Neuronal stem cell (in vitro differentiated cells): ENCODE measurements around the gene ETS1.

ENCODE experiments used
- DNase-seq: peaks from one replicate; pipeline ENCODE4 v3.0.0-alpha.2; 2013; ENCODE audit warnings: low spot score
- H2AFZ ChIP-seq: one replicate; pipeline ENCODE4 v1.6.1; 2013; ENCODE audit warnings: mild to moderate bottlenecking, low read length, inconsistent platforms
- H2AK5ac ChIP-seq: 2 replicates; pipeline ENCODE4 v1.6.1; 2013; ENCODE audit warnings: low read depth, mild to moderate bottlenecking, inconsistent platforms, low read length, moderate library complexity, mixed read lengths
- H2BK120ac ChIP-seq: 2 replicates; pipeline ENCODE4 v1.6.1; 2013; ENCODE audit warnings: low read depth, mild to moderate bottlenecking, inconsistent platforms, low read length, moderate library complexity, mixed read lengths
- H2BK12ac ChIP-seq: one replicate; pipeline ENCODE4 v1.6.1; 2013; ENCODE audit warnings: low read length, inconsistent platforms
- H2BK15ac ChIP-seq: 2 replicates; pipeline ENCODE4 v1.6.1; 2013; ENCODE audit warnings: mild to moderate bottlenecking, low read length, inconsistent platforms, mixed read lengths
- H2BK5ac ChIP-seq: one replicate; pipeline ENCODE4 v1.6.1; 2013; ENCODE audit warnings: inconsistent platforms, mild to moderate bottlenecking, low read length, moderate library complexity
- H3K14ac ChIP-seq: one replicate; pipeline ENCODE4 v1.6.1; 2013; ENCODE audit warnings: low read length, inconsistent platforms
- H3K18ac ChIP-seq: 2 replicates; pipeline ENCODE4 v1.6.1; 2013; ENCODE audit warnings: low read length, inconsistent platforms
- H3K23ac ChIP-seq: 2 replicates; pipeline ENCODE4 v1.6.1; 2013; ENCODE audit warnings: low read depth, mild to moderate bottlenecking, mixed read lengths, low read length, inconsistent platforms; ENCODE audit not compliant: poor library complexity
- H3K27ac ChIP-seq: replicated peaks from 3 replicates; pipeline ENCODE4 v1.5.1; 2013; ENCODE audit warnings: low read length, inconsistent platforms
- H3K27me3 ChIP-seq, 3 experiments: 2 replicates each; pipeline ENCODE4 v1.6.1; 2013; ENCODE audit warnings: low read length in 3 of 3, mild to moderate bottlenecking in 2 of 3, inconsistent platforms in 1 of 3, low read depth in 1 of 3, mixed read lengths in 1 of 3, moderate library complexity in 1 of 3; ENCODE audit not compliant: control insufficient read depth in 3 of 3, insufficient read depth in 3 of 3
- H3K36me3 ChIP-seq, 2 donors: replicated peaks in 1 of 2; 2 replicates each; pipeline ENCODE4 v1.6.1; 2013; ENCODE audit warnings: low read length in 2 of 2; ENCODE audit not compliant: control insufficient read depth in 2 of 2, insufficient read depth in 2 of 2
- H3K4ac ChIP-seq: 2 replicates; pipeline ENCODE4 v1.6.1; 2013; ENCODE audit warnings: inconsistent platforms, mild to moderate bottlenecking, low read length, moderate library complexity
- H3K4me1 ChIP-seq, 2 donors: 1 replicate in 1 of 2; 2 replicates in 1 of 2; pipeline ENCODE4 v1.6.1; 2013; ENCODE audit warnings: low read length in 2 of 2, low read depth in 1 of 2; ENCODE audit not compliant: control insufficient read depth in 2 of 2, insufficient read depth in 1 of 2
- H3K4me2 ChIP-seq: one replicate; pipeline ENCODE4 v1.6.1; 2013; ENCODE audit warnings: mild to moderate bottlenecking, low read length, inconsistent platforms; ENCODE audit not compliant: insufficient read depth, poor library complexity, severe bottlenecking
- H3K4me3 ChIP-seq, 2 donors: 2 replicates each; pipeline ENCODE4 v1.5.1; 2013; ENCODE audit warnings: low read length in 2 of 2, mild to moderate bottlenecking in 2 of 2, inconsistent platforms in 1 of 2, moderate library complexity in 1 of 2
- H3K79me1 ChIP-seq: one replicate; pipeline ENCODE4 v1.6.1; 2013; ENCODE audit warnings: low read depth, mild to moderate bottlenecking, inconsistent platforms, low read length, moderate library complexity
- H3K9ac ChIP-seq: one replicate; pipeline ENCODE4 v1.6.1; 2013; ENCODE audit warnings: mild to moderate bottlenecking, low read depth, low read length, inconsistent platforms; ENCODE audit not compliant: poor library complexity
- H3K9me3 ChIP-seq, 2 donors: replicated peaks in 1 of 2; 2 replicates each; pipeline versions ENCODE3 to v1.6.1; 2013; ENCODE audit warnings: low read length in 2 of 2, mild to moderate bottlenecking in 2 of 2, inconsistent platforms in 1 of 2, low read depth in 1 of 2, mixed read lengths in 1 of 2, moderate library complexity in 1 of 2; ENCODE audit not compliant: control insufficient read depth in 2 of 2, insufficient read depth in 1 of 2
- H4K8ac ChIP-seq: one replicate; pipeline ENCODE4 v1.6.1; 2013; ENCODE audit warnings: low read depth, mild to moderate bottlenecking, inconsistent platforms, low read length, moderate library complexity
- H4K91ac ChIP-seq: one replicate; pipeline ENCODE4 v1.6.1; 2013; ENCODE audit warnings: low read length, low read depth, mild to moderate bottlenecking, inconsistent platforms; ENCODE audit not compliant: poor library complexity
- WGBS, 2 donors: extraction: QIAGEN DNeasy Blood & Tissue Kit; methylation state at CpG; one replicate each; pipeline ENCODE4 v1.1.7; 2013; ENCODE audit warnings: missing lambda C conversion rate in 2 of 2, mixed read lengths in 1 of 2; ENCODE audit not compliant: insufficient read length in 2 of 2, insufficient replicate concordance in 1 of 2; ENCODE audit errors: extremely low coverage in 2 of 2; 5-methylcytosine and 5-hydroxymethylcytosine counted together

The ETS1 gene

GRCh38 chr11:128417607-128418324, 169.6 kb downstream of the ETS1 start:
- no peak overlapping the region for H3K4ac ChIP-seq
- no peak overlapping the region for H2BK5ac ChIP-seq
- peaks cover 4 to 9% of the 10 kb centered on the region in 2 donors for H3K4me1 ChIP-seq
- H2BK15ac ChIP-seq = no peak overlapping the region
- no peaks in the 10 kb centered on the region for H3K27me3 ChIP-seq
- no peak overlapping the region for H2AFZ ChIP-seq
- WGBS, 2 donors = no CpG with 5 or more reads among the region's 5 CpGs
- no peak overlapping the region for H3K4me3 ChIP-seq
- H3K9me3 ChIP-seq = no peaks in the 10 kb centered on the region
- no peak overlapping the region for H4K91ac ChIP-seq
- no peak overlapping the region for H3K4me2 ChIP-seq
- no peak for DNase-seq
- no peaks in the 10 kb centered on the region for H3K79me1 ChIP-seq
- H3K18ac ChIP-seq = no peak overlapping the region
- no peak overlapping the region for H2BK12ac ChIP-seq
- H2AK5ac ChIP-seq = no peak overlapping the region
- no peak overlapping the region for H4K8ac ChIP-seq
- no peak overlapping the region for H2BK120ac ChIP-seq
- no peak overlapping the region for H3K27ac ChIP-seq
- H3K23ac ChIP-seq = no peak overlapping the region
- H3K14ac ChIP-seq = no peak overlapping the region
- H3K9ac ChIP-seq = no peak overlapping the region
- no peaks in the 10 kb centered on the region for H3K36me3 ChIP-seq

- Histone ChIP-seq H3K36me3 (no peaks in the 10 kb centered on the region), H3K4ac (no peak overlapping the region), H3K4me2 (no peak overlapping the region), H3K9me3 (no peaks in the 10 kb centered on the region), H3K4me1 (peaks cover 3 to 5% of the 10 kb centered on the region in 2 donors), H2BK12ac (no peak overlapping the region), H3K79me1 (no peaks in the 10 kb centered on the region), H3K27ac (no peak overlapping the region), H4K8ac (no peak overlapping the region), H3K4me3 (no peak overlapping the region), H2AFZ (no peak overlapping the region), H2BK5ac (no peak overlapping the region), H3K9ac (no peak overlapping the region), H3K18ac (no peak overlapping the region), H4K91ac (no peak overlapping the region), H3K23ac (no peak overlapping the region), H2BK15ac (no peak overlapping the region), H2AK5ac (no peak overlapping the region), H3K14ac (no peak overlapping the region), H2BK120ac (no peak overlapping the region), H3K27me3 (no peaks in the 10 kb centered on the region)
- no peak for DNase-seq
- no CpG with 5 or more reads among the region's 1 CpG for WGBS, 2 donors
Measured at GRCh38 chr11:128416976-128417375, 170.4 kb downstream of the ETS1 start.

- Histone ChIP-seq H3K23ac (no peak overlapping the region), H2BK5ac (no peak overlapping the region), H2BK120ac (no peak overlapping the region), H3K4me1 (no peaks in the 10 kb centered on the region), H2AK5ac (no peak overlapping the region), H3K4me3 (no peak overlapping the region), H2BK15ac (no peak overlapping the region), H3K4ac (no peak overlapping the region), H3K9ac (no peak overlapping the region), H3K79me1 (no peaks in the 10 kb centered on the region), H3K27me3 (no peaks in the 10 kb centered on the region), H2AFZ (no peak overlapping the region), H4K91ac (no peak overlapping the region), H3K27ac (no peak overlapping the region), H4K8ac (no peak overlapping the region), H3K14ac (no peak overlapping the region), H2BK12ac (no peak overlapping the region), H3K18ac (no peak overlapping the region), H3K9me3 (no peaks in the 10 kb centered on the region), H3K4me2 (no peak overlapping the region), H3K36me3 (no peaks in the 10 kb centered on the region)
- DNase-seq = no peak
- no CpG with 5 or more reads among the region's 3 CpGs for WGBS, 2 donors
Measured at GRCh38 chr11:128415539-128415938, 171.8 kb downstream of the ETS1 start.

GRCh38 chr11:128412847-128413791, 174.2 kb downstream of the ETS1 start:
- no peaks in the 10 kb centered on the region for H3K4me1 ChIP-seq
- H3K4me2 ChIP-seq = no peak overlapping the region
- no peaks in the 10 kb centered on the region for H3K9me3 ChIP-seq
- H3K23ac ChIP-seq = no peak overlapping the region
- no peak for DNase-seq
- no peak overlapping the region for H3K18ac ChIP-seq
- no peaks in the 10 kb centered on the region for H3K79me1 ChIP-seq
- no peak overlapping the region for H3K9ac ChIP-seq
- H2BK120ac ChIP-seq = no peak overlapping the region
- H4K8ac ChIP-seq = no peak overlapping the region
- no peaks in the 10 kb centered on the region for H3K27me3 ChIP-seq
- no peaks in the 10 kb centered on the region for H3K36me3 ChIP-seq
- no peak overlapping the region for H3K14ac ChIP-seq
- no peak overlapping the region for H3K4ac ChIP-seq
- H3K27ac ChIP-seq = no peak overlapping the region
- H4K91ac ChIP-seq = no peak overlapping the region
- WGBS, 2 donors = no CpG with 5 or more reads among the region's 4 CpGs
- H2BK15ac ChIP-seq = no peak overlapping the region
- H2AK5ac ChIP-seq = no peak overlapping the region
- no peak overlapping the region for H2AFZ ChIP-seq
- no peak overlapping the region for H2BK12ac ChIP-seq
- no peak overlapping the region for H3K4me3 ChIP-seq
- no peak overlapping the region for H2BK5ac ChIP-seq
